DND-41 (cell line): Measurements from ENCODE around the gene EEF2.
A peak's percentile ranks its signal among the peaks of the same experiment; 100 is the strongest.
"Not testable (repeated sequence)": the region's sequence is repeated elsewhere in the genome, so short reads cannot be mapped to it uniquely, and the experiment has no call there.

Source experiments
- ATAC-seq: fragments of 200-7000 bp; cut with Tn5 transposase; 3 replicates; pipeline ENCODE4 v1.9.1; 2021; ENCODE audit warnings: low read depth; ENCODE audit not compliant: insufficient read depth
- DNase-seq: peaks from one replicate; pipeline ENCODE4 v3.0.0-alpha.2; 2020
- H2AFZ ChIP-seq: 2 replicates; pipeline ENCODE4 v1.6.0; 2012; ENCODE audit warnings: low read depth, low read length
- H3K27ac ChIP-seq: 2 replicates; pipeline ENCODE4 v1.5.1; 2012; ENCODE audit warnings: low read length, inconsistent platforms
- H3K27me3 ChIP-seq: fragments of 200-600 bp; sonication (generic); 2 replicates; pipeline ENCODE4 v1.6.0; 2012; ENCODE audit warnings: low read length, mild to moderate bottlenecking, inconsistent platforms; ENCODE audit not compliant: insufficient read depth, poor library complexity
- H3K36me3 ChIP-seq: 2 replicates; pipeline ENCODE4 v1.5.1; 2012; ENCODE audit warnings: low read length, inconsistent platforms; ENCODE audit not compliant: insufficient read depth
- H3K4me1 ChIP-seq: 2 replicates; pipeline ENCODE4 v1.5.1; 2012; ENCODE audit warnings: mild to moderate bottlenecking, low read length; ENCODE audit not compliant: insufficient read depth
- H3K4me2 ChIP-seq: 2 replicates; pipeline ENCODE4 v1.6.0; 2012; ENCODE audit warnings: mild to moderate bottlenecking, moderate library complexity, low read length, inconsistent platforms; ENCODE audit not compliant: insufficient read depth
- H3K4me3 ChIP-seq, 2 experiments: fragments of 200-600 bp in 1 of 2; shearing (Covaris generic) in 1 of 2; 2 replicates each; pipeline ENCODE4 v1.5.1; 2012 to 2016; ENCODE audit warnings: inconsistent platforms in 2 of 2, low read length in 2 of 2, mild to moderate bottlenecking in 2 of 2, low read depth in 1 of 2, moderate library complexity in 1 of 2
- H3K79me2 ChIP-seq: 2 replicates; pipeline ENCODE4 v1.6.0; 2012; ENCODE audit warnings: low read length, inconsistent platforms; ENCODE audit not compliant: insufficient read depth
- H3K9ac ChIP-seq: 2 replicates; pipeline ENCODE4 v1.6.0; 2012; ENCODE audit warnings: low read depth, mild to moderate bottlenecking, inconsistent platforms, low read length, moderate library complexity
- H3K9me3 ChIP-seq: 2 replicates; pipeline ENCODE4 v1.5.1; 2012; ENCODE audit warnings: low read length, moderate library complexity, mild to moderate bottlenecking, inconsistent platforms; ENCODE audit not compliant: insufficient read depth, severe bottlenecking
- H4K20me1 ChIP-seq: 2 replicates; pipeline ENCODE4 v1.6.0; 2012; ENCODE audit warnings: low read length; ENCODE audit not compliant: insufficient read depth
- CTCF ChIP-seq: IDR thresholded peaks from 2 replicates; pipeline ENCODE4 v1.5.1; 2012; ENCODE audit warnings: borderline replicate concordance, low read length, moderate library complexity, mild to moderate bottlenecking; ENCODE audit not compliant: poor library complexity, severe bottlenecking; ENCODE audit errors: extremely low read depth
- EZH2 ChIP-seq: IDR thresholded peaks from 3 replicates; pipeline ENCODE4 v1.6.1; 2012; ENCODE audit warnings: borderline replicate concordance, low read depth, mild to moderate bottlenecking, moderate library complexity, low read length, inconsistent platforms; ENCODE audit not compliant: severe bottlenecking

Gene EEF2

GRCh38 chr19:3998667-3999412 lies 13.6 kb upstream of the EEF2 start:
- H4K20me1 ChIP-seq, H3K36me3 ChIP-seq, H3K4me1 ChIP-seq, H3K4me3 ChIP-seq, ATAC-seq, H3K9me3 ChIP-seq, H3K9ac ChIP-seq, DNase-seq, H3K27ac ChIP-seq, H3K4me2 ChIP-seq, H2AFZ ChIP-seq, H3K27me3 ChIP-seq, H3K79me2 ChIP-seq: not testable (repeated sequence)

- TF ChIP-seq EZH2 (no peak), CTCF (no peak)
- Histone ChIP-seq H3K36me3 (no peaks in the 10 kb centered on the region), H3K9me3 (no peaks in the 10 kb centered on the region), H3K4me1 (peaks cover 5% of the 10 kb centered on the region), H3K4me2 (no peak overlapping the region), H4K20me1 (no peaks in the 10 kb centered on the region), H3K27me3 (no peaks in the 10 kb centered on the region), H3K79me2 (no peaks in the 10 kb centered on the region), H3K4me3 (no peak overlapping the region), H2AFZ (no peak overlapping the region), H3K9ac (no peak overlapping the region), H3K27ac (no peak overlapping the region)
- ATAC-seq (no peak), DNase-seq (no peak)
Observed at GRCh38 chr19:3995607-3996006, 10.3 kb upstream of the EEF2 start.

- Histone ChIP-seq H3K9ac (no peak overlapping the region), H3K27me3 (no peaks in the 10 kb centered on the region), H3K79me2 (peaks cover 4% of the 10 kb centered on the region; the same call in 1 of the 2 replicates), H3K4me3 (peak overlapping the region in 1 of 2 experiments; percentile 93; a peak in 1 of 4 replicates), H2AFZ (peak overlapping the region; percentile 97), H3K36me3 (no peaks in the 10 kb centered on the region), H3K27ac (peak overlapping the region; percentile 50; the same call in 1 of the 2 replicates), H3K4me2 (peak overlapping the region; percentile 86; the same call in 1 of the 2 replicates), H3K4me1 (peaks cover 34% of the 10 kb centered on the region), H4K20me1 (no peaks in the 10 kb centered on the region), H3K9me3 (no peaks in the 10 kb centered on the region)
- TF ChIP-seq CTCF: no peak
- DNase-seq: no peak
- ATAC-seq: no peak
Observed at GRCh38 chr19:3990815-3991117, 5.5 kb upstream of the EEF2 start.

GRCh38 chr19:3987619-3988371 lies 2.5 kb upstream of the EEF2 start:
- H3K36me3 ChIP-seq: peaks cover 23% of the 10 kb centered on the region
- ATAC-seq (peak; percentile 23; the same call in 1 of the 3 replicates), DNase-seq (peak; percentile 88)
- TF ChIP-seq CTCF (peak; percentile 89), EZH2 (no peak)
- peak overlapping the region in 1 of 2 experiments; percentile 52; a peak in 2 of 4 replicates for H3K4me3 ChIP-seq
- peak overlapping the region; percentile 45 for H3K27ac ChIP-seq
- H3K79me2 ChIP-seq: peaks cover 31% of the 10 kb centered on the region
- no peaks in the 10 kb centered on the region for H3K9me3 ChIP-seq
- H4K20me1 ChIP-seq: peaks cover 24% of the 10 kb centered on the region
- peak overlapping the region; percentile 86 for H2AFZ ChIP-seq
- H3K4me1 ChIP-seq: peaks cover 56% of the 10 kb centered on the region
- no peaks in the 10 kb centered on the region for H3K27me3 ChIP-seq
- H3K4me2 ChIP-seq: peak overlapping the region; percentile 80
- peak overlapping the region; percentile 39 for H3K9ac ChIP-seq
